HFFc6 (cell line): ENCODE data around the gene LYPD6. TPM values are rescaled to one million over a fixed set of nuclear protein-coding genes. Genes with fewer than 3 reads are reported as not detected.

Experiments
- DNase-seq: peaks from one replicate; pipeline ENCODE4 v3.0.0-alpha.2; 2018
- H3K27ac Mint-ChIP-seq: 2 replicates; pipeline ENCODE4 v1.8.0; 2020; ENCODE audit warnings: mild to moderate bottlenecking, mixed read lengths
- H3K27me3 Mint-ChIP-seq: 2 replicates; pipeline ENCODE4 v1.8.0; 2021; ENCODE audit warnings: mild to moderate bottlenecking, moderate library complexity, mixed read lengths; ENCODE audit not compliant: insufficient read depth
- H3K36me3 Mint-ChIP-seq: 2 replicates; pipeline ENCODE4 v1.8.0; 2021; ENCODE audit warnings: low read depth, mixed read lengths
- H3K4me1 Mint-ChIP-seq: 2 replicates; pipeline ENCODE4 v1.8.0; 2020; ENCODE audit warnings: low read depth, mixed read lengths
- H3K4me3 Mint-ChIP-seq: 2 replicates; pipeline ENCODE4 v1.8.0; 2020; ENCODE audit warnings: mild to moderate bottlenecking, moderate library complexity, mixed read lengths
- H3K9me3 Mint-ChIP-seq: 2 replicates; pipeline ENCODE4 v1.8.0; 2020; ENCODE audit warnings: mild to moderate bottlenecking, mixed read lengths
- CTCF ChIP-seq: fragments of 200-600 bp; sonication (generic); IDR thresholded peaks from 2 replicates; pipeline ENCODE4 v1.5.0; 2021; ENCODE audit warnings: antibody characterized with exemption, mild to moderate bottlenecking
- total RNA-seq, 6 experiments: library from RNA; stranded (reverse); fragmentation: NEBNext Ultra II Directional; extraction: Animal tissue kit (Norgen Biotek cat#: 25700); gene quantifications; 2 replicates in 1 of 6; 3 replicates in 5 of 6; pipeline ENCODE4 v1.2.3, GENCODE V29; 2021

Gene LYPD6
- total RNA-seq, 6 experiments from 2014 or later = 16.7 to 29.4 (median 22.4) TPM

- no peak for DNase-seq
- no peak overlapping the region for H3K4me3 Mint-ChIP-seq
- peaks cover 49% of the 10 kb centered on the region for H3K4me1 Mint-ChIP-seq
- H3K9me3 Mint-ChIP-seq = peaks cover 6% of the 10 kb centered on the region; the same call in 1 of the 2 replicates
- peaks cover 6% of the 10 kb centered on the region; the same call in 1 of the 2 replicates for H3K27me3 Mint-ChIP-seq
- H3K36me3 Mint-ChIP-seq = peaks cover 32% of the 10 kb centered on the region
- no peak overlapping the region for H3K27ac Mint-ChIP-seq
- no peak for TF ChIP-seq CTCF
These were observed 39.8 kb downstream of the LYPD6 start for GRCh38 chr2:149370061-149370775.

GRCh38 chr2:149371476-149371875, 41.1 kb downstream of the LYPD6 start:
- H3K36me3 Mint-ChIP-seq = peaks cover 32% of the 10 kb centered on the region
- DNase-seq = no peak
- no peak for TF ChIP-seq CTCF
- peaks cover 49% of the 10 kb centered on the region for H3K4me1 Mint-ChIP-seq
- H3K27me3 Mint-ChIP-seq = peaks cover 6% of the 10 kb centered on the region; the same call in 1 of the 2 replicates
- peaks cover 6% of the 10 kb centered on the region; the same call in 1 of the 2 replicates for H3K9me3 Mint-ChIP-seq
- H3K4me3 Mint-ChIP-seq = no peak overlapping the region
- H3K27ac Mint-ChIP-seq = no peak overlapping the region; the same call in 1 of the 2 replicates

GRCh38 chr2:149375801-149376361, 45.5 kb downstream of the LYPD6 start:
- peaks cover 3% of the 10 kb centered on the region; the same call in 1 of the 2 replicates for H3K36me3 Mint-ChIP-seq
- H3K4me3 Mint-ChIP-seq = peak overlapping the region; percentile 29
- peak; percentile 33 for DNase-seq
- TF ChIP-seq CTCF = no peak
- H3K27ac Mint-ChIP-seq = peak overlapping the region; percentile 77
- no peaks in the 10 kb centered on the region for H3K27me3 Mint-ChIP-seq
- peaks cover 29% of the 10 kb centered on the region for H3K4me1 Mint-ChIP-seq
- no peaks in the 10 kb centered on the region for H3K9me3 Mint-ChIP-seq

- no peak for DNase-seq
- H3K4me3 Mint-ChIP-seq = no peak overlapping the region
- no peaks in the 10 kb centered on the region for H3K9me3 Mint-ChIP-seq
- peaks cover 36% of the 10 kb centered on the region for H3K4me1 Mint-ChIP-seq
- H3K36me3 Mint-ChIP-seq = peaks cover 3% of the 10 kb centered on the region; the same call in 1 of the 2 replicates
- no peak overlapping the region for H3K27ac Mint-ChIP-seq
- TF ChIP-seq CTCF = no peak
- peaks cover 2% of the 10 kb centered on the region; the same call in 1 of the 2 replicates for H3K27me3 Mint-ChIP-seq
These were observed 49.8 kb downstream of the LYPD6 start for GRCh38 chr2:149380205-149380604.

- peak overlapping the region; percentile 76 for H3K4me3 Mint-ChIP-seq
- H3K9me3 Mint-ChIP-seq = no peaks in the 10 kb centered on the region
- peak; percentile 81 for DNase-seq
- H3K27me3 Mint-ChIP-seq = peaks cover 2% of the 10 kb centered on the region; the same call in 1 of the 2 replicates
- H3K4me1 Mint-ChIP-seq = peaks cover 47% of the 10 kb centered on the region
- peak overlapping the region; percentile 96 for H3K27ac Mint-ChIP-seq
- H3K36me3 Mint-ChIP-seq = peaks cover 5% of the 10 kb centered on the region; the same call in 1 of the 2 replicates
- no peak for TF ChIP-seq CTCF
These were observed 53.0 kb downstream of the LYPD6 start for GRCh38 chr2:149383340-149383739.
